Esophagus muscularis mucosa (tissue), 3 donors: ENCODE results near the gene GMEB2.
"Not testable (repeated sequence)": the region's sequence is repeated elsewhere in the genome, so short reads cannot be mapped to it uniquely, and the experiment has no call there.

Experiments used
- POLR2A ChIP-seq: fragments of 450-650 bp; IDR thresholded peaks from one replicate; pipeline ENCODE4 v1.6.1; 2017; ENCODE audit warnings: antibody characterized with exemption, moderate library complexity, mild to moderate bottlenecking, low read depth
- TF ChIP-seq, protein P1 (sequence below), 3 experiments: fragments of 200-600 bp in 2 of 3; fragments of 450-650 bp in 1 of 3; sonication (generic) in 2 of 3; IDR thresholded peaks; one replicate each; pipeline ENCODE4 v1.5.1; 2017 to 2019; ENCODE audit warnings: antibody characterized with exemption in 3 of 3, mild to moderate bottlenecking in 2 of 3, moderate library complexity in 1 of 3

DNA sequence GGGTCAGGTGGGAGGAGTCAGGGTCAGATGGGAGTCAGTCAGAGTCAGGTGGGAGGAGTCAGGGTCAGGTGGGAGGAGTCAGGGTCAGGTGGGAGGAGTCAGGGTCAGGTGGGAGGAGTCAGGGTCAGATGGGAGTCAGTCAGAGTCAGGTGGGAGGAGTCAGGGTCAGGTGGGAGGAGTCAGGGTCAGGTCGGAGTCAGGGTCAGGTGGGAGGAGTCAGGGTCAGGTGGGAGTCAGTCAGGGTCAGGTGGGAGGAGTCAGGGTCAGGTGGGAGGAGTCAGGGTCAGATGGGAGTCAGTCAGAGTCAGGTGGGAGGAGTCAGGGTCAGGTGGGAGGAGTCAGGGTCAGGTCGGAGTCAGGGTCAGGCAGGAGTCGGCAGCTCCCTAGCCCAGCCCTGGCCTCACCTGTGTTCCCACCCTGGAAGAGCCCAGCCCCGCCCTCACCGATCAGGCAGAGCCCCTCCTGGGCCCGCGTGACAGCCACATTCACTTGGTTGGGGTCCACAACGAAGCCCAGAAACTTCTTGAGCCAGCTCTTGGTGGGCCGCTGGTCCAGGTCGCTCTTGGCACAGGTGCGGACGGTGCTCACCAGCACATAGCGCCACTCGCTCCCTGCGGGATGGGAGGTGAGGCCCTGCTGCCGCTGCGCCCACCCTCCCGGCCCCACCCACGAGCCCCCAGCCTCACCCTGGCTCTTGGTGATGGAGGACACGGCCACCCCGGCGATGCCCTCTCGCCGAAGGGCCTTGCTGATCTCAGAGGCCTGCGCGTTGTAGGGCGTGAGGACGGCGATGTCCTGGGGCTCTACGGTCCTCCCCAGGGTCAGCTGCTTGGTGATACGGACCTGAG lies 67.2 kb downstream of the GMEB2 start:
- TF ChIP-seq POLR2A, result not testable (repeated sequence)
- TF ChIP-seq, protein P1, sequence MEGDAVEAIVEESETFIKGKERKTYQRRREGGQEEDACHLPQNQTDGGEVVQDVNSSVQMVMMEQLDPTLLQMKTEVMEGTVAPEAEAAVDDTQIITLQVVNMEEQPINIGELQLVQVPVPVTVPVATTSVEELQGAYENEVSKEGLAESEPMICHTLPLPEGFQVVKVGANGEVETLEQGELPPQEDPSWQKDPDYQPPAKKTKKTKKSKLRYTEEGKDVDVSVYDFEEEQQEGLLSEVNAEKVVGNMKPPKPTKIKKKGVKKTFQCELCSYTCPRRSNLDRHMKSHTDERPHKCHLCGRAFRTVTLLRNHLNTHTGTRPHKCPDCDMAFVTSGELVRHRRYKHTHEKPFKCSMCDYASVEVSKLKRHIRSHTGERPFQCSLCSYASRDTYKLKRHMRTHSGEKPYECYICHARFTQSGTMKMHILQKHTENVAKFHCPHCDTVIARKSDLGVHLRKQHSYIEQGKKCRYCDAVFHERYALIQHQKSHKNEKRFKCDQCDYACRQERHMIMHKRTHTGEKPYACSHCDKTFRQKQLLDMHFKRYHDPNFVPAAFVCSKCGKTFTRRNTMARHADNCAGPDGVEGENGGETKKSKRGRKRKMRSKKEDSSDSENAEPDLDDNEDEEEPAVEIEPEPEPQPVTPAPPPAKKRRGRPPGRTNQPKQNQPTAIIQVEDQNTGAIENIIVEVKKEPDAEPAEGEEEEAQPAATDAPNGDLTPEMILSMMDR (IDR thresholded peaks at IDR 0.05), result not testable (repeated sequence)
